NCI-H526 (cell line): ENCODE data around the gene STK32C.
"Not testable (repeated sequence)": the region's sequence is repeated elsewhere in the genome, so short reads cannot be mapped to it uniquely, and the experiment has no call there.

Experiments used
- DNase-seq, 2 experiments: peaks; one replicate each; lab custom pipeline; 2025; lab: John Stamatoyannopoulos, UW

STK32C gene

DNA sequence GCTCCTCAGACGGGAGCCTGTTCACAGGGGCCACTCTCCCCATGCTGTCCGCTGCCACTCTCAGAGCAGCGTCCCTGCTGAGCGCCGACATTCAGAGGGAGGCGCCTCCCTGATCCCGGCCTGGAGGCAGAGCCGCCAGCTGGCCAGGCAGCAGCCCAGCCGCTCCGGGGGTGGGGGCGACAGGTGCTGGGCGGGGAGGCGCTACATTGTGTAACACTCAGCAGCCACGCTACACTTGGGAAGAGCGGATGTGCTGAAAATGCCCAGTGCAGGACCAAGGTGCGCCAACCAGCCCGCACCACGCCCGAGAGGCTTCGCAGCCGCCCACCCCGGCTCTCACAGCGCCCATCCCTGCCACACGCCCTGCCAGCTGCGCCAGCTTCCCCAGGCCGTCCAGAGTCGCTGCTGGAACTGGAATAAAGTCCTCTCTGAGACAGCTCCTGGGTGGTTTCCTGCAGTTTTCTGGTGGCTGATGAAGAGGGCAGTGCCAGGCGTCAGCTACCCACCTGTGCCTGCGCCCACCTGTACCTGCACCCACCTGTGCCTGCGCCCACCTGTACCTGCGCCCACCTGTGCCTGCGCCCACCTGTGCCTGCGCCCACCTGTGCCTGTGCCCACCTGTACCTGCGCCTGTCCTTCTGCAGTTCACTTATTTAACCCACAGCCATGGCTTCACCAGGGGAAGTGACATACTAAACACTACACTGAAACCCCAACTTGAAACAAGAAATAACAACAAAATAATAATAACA lies 25.7 kb downstream of the STK32C start:
- peak in 1 of 2 experiments; percentile 39 for DNase-seq

DNA sequence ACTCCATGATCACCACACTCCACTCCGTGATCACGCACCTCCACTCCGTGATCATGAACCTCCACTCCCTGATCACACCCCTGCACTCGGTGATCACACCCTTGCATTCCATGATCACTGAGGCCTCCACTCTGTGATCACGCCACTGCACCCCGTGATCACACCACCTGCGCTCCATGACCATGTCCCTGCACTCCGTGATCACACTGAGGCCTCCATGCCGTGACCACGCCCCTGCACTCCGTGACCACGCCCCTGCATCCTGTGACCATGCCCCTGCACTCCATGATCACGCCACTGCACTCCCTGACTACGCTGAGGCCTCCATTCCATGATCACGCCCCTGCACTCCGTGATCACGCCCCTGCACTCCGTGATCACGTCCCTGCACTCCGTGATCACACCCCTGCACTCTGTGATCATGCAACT lies 27.1 kb downstream of the STK32C start:
- DNase-seq = no peak

DNA sequence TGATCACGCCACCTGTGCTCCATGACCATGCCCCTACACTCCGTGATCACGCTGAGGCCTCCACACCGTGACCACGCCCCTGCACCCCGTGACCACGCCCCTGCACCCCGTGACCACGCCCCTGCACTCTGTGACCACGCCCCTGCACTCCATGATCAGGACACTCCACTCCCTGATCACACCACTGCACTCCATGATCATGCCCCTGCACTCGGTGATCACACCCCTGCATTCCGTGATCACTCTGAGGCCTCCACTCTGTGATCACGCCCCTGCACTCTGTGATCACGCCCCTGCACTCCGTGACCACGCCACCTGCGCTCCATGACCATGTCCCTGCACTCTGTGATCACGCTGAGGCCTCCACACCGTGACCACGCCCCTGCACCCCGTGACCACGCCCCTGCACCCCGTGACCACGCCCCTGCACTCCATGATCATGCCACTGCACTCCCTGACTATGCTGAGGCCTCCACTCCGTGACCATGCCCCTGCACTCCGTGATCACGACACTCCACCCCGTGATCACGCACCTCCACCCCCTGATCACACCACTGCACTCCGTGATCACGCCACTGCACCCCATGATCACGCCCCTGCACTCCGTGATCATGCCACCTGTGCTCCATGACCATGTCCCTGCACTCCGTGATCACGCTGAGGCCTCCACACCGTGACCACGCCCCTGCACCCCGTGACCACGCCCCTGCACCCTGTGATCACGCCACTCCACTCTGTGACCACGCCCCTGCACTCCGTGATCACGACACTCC lies 27.7 kb downstream of the STK32C start:
- DNase-seq = no peak

DNA sequence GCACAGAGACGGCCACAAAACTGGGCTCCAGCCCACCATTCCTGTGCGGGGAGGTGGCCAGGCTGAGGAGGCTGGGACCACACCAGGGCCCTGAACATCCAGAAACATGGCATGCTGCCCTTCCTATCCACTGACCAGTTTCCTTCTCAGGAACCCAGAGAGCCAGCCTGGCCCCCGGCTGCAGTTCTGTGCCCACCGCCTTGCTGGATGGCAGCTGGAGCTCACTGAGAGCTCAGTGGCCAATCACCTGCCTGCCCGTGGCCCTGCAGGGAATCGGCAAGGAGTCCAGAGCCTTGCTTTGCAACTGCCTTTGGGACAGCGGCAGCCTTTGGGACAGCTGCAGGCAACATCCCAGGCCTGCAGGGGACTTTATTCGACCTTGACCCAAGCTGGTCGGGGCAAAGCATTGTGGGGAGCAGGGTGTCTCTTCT lies 30.4 kb downstream of the STK32C start:
- no peak for DNase-seq

DNA sequence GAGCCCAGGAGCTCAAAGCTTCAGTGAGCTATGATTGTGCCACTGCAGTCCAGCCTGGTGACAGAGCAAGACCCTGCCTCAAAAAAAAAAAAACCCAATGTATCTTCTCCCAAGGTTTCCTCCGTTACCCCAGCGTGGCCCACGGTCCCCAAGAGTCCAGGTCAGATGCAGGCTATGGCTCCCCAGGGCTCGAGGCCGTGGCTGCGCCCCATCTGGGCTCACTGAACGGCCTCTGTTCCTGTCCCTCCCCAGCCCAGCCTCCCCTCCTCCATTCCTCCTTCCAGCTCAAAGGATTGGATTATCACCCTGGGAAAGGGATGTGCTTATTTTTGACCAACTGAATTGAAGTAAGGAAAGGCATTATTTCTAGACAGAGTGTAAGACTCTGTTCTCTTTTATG lies 31.0 kb downstream of the STK32C start:
- DNase-seq = no peak

DNA sequence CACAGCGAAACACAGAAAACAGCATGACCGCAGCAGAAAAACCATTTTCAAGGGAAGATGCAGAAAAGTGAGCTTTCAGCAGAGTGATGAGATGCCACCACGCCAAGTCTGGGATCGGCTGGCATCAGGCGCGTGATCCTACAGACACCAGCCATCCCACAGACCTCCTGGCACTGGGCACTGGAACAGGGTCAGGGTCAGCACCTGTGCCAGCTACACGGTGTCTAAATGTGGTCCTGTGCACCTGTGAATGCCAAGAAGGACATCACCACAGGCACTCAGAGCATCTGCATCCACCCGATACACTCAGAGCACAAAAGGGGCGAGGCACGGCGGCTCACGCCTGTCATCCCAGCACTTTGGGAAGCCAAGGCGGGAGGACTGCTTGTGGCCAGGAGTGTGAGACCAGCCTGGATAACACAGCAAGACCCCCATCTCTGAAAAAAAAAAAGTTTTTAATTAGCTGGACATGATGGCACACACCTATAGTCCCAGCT lies 31.5 kb downstream of the STK32C start:
- no peak for DNase-seq

DNA sequence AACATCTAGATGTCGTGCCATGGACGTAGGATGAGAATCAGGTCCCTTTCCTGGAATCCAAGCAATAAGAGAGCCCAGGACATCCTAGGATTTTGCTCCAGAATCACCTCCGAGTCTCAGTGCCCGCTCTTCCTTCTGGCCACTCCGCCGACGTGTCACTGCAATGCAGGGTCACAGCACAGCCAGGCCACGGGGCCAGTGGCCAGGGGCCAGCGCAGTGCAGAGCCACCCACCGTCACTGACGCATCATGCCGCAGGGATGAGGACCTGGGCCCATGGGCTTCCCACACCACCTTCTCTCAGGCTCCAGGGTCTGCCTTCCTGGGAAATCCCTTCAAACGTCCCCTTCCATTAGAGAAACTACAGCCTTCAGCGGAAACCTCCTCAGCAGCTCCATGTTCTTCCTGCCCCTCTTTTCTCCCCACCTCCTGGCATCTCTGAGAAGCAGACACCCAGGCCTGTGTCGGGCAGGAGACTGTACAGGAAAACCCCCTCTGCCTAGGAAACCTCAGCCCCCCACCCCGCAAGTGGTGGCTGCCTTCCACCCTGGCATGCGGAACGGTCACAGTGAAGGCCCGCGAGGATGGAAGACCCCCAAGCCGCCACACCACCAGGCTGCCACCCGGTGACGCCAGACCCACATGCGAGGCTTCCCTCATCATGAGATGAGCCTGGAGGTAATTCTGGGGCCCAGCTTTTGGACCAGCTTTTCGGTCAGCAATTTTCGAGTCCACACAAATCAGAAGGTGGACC lies 32.1 kb downstream of the STK32C start:
- DNase-seq = no peak

DNA sequence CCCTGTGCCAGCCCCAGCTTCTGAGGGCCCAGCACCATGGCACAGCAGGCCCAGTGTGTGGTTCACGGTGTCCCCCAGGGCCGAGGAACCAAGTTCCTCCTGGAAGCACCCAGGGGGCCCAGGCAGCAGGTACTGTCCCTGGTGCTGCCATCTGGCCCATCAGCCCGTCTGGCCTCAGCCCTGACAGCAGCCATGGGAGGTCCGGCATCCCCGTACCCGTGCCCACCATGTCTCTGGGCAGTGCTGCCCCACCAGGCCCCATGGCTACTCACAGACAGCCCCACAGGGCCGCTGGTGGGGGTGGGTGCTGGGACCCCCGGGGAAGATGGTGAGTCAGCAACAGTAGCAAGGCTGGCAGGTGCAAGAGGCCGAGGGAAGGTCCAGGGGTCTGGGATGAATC lies 32.8 kb downstream of the STK32C start:
- no peak for DNase-seq

DNA sequence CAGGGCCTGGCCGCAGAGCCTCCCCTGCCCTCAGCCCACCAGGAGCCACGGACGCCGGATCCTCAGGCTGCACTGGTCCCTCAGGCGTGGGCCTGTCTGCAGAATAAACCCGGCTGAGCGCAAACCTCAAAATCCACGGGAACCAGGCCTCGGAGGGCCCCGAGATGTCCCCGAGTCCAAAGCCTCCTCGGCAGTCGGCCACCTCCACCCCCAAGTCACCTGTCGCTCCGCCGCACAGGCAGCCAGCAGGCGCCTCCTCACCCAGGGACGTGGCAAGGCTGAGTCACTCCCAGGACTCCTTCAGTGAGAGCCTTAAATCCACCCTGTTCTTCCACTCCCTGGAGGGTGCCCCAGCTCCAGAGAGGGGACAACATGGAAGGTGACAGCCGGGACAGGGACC lies 33.2 kb downstream of the STK32C start:
- DNase-seq = no peak

DNA sequence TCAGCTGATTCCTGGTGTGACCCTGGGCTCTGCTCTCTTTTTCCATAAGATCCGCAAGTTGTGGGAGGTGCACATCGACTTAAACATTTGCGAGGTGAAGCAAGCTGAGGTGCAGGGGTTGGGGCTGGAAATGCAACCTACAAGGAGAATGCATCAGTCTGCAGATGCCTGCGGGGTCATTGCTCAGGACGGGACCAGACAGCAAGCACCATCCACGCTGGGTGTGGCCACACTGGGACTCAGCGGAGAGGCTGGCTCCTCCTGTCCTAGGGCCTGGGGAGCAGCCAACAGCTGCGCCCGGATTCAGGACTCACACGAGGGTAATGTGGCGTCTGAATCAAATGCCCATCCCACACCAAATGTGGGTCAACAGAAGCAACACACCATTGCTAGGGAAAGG lies 33.8 kb downstream of the STK32C start:
- DNase-seq = no peak

DNA sequence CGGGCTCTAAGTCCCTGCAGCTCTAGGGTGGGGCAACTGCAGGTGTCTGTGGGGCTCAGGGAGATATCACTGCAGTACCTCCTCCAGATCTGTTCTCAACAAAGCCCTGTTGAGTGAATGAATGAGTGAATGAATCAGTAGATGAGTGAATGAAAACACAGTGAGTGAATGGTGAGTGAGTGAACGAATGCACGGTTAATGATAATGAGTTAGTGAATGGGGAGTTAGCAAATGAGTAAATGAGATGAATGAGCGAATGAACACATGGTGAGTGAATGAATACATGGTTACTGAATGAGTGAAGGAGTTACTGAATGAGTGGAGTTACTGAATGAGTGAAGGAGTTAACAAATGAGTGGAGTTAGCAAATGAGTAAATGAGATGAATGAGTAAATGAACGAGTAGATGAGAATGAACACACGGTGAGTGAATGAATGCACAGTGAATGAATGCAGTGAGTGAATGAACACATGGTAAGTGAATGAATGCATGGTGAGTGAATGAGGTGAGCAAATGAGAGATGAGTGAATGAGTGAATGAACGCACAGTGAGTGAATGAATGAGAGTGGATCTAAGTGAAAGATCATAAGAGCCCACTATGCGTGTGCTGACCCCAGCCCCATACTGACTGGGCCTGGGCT lies 34.3 kb downstream of the STK32C start:
- no peak for DNase-seq

DNA sequence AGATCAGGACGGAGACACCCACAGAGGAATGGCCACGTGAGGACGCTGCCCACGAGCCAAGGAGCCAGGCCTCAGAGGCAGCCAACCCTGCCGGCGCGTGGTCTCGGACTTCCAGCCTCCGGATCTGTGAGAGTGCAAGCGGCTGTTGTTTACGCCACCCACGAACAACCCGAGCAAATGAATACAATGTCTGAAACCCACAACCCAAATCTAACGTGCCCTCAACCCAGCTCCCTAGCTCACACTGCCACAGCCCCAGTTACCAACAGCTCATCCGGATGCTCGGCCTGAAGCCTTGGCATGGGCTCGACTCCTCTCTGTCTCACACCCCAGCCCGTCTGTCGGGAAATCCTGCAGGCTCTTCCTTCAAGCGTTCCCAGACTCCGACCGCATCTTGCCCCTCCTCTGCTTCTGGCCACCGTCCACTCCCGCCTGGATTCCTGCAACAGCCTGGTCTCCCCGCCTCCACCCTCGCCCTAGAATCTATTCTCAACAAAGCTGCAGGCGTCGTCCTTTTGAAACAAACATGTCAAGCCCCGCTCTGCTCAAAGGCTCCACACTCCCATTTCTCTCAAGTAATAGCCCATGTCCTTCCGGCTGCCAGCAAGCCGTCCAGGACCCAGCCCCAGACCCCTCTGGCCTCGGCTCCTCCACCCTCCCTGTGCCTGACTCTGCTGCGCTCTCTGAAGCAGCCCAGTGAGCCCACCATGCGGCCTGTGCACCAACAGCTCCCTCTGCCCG lies 35.3 kb downstream of the STK32C start:
- DNase-seq = no peak

DNA sequence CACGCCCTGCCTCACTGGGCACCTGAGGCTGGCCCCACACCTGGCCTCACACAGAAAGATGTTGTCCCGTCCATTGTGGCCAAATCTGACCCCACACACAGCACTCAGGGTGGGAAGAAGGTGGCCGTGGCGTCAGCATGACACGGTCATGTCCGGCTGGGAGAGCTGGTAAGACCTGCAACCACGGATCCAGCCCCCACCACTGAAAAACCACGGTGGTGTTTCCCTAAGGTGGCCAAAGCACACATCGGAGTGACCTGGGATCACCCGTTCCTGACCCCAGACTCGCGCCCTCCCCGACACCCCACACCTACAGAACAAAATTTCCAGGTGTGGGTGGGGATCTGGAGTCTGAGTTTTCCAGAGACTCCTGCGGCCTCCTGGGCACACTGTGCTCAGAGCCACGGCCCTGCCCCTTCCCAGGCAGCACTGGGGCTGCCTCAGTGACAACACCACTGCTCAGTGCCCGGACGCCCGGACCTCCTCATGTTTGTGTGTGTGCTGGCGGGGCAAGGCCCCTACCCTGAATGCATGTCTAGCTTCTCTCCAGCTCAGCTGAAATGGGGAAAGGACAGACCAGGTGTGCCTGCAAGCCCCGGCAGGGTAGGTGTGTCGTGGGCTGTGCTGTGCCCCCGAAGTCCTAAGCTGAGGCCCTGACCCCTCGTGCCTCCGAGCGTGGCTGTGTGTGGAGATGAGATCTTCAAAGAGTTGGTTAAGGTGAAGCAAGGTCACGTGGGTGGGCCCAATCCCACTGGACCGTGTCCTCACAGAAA lies 36.1 kb downstream of the STK32C start:
- DNase-seq = no peak

DNA sequence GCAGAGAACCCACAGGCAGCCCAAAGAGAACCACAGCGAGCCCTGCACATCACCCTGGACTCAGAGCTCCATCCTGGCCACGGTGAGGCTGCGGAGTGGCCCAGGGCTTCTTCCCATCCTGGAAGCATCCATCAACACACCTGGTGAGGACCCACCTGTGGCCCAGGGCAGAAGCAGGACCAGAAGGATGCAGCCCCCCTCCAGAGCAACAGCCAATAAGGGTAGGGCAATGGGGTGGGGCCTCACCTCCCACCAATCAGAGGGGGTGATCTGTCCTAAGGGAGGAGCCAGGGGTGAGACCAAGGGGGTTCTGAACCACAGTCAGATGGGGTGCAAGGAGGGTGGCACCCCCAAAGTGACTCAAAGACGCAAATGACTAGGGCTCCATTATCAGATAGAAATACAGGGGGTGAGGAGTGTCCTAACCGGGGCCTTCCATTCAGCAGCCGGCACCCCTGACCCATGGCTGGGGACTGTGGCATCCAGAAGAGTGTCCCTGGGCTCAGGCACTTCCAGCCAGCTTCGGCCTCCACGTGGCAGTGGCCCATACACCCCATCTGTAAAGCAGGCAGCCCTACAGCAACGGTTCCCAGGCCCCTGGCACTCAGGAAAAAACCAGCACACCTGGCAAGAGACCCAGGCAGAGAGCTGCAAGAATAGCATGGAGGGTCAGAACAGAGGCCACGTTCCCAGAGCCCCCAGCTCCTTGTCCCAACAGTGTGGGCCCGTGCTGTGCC lies 36.9 kb downstream of the STK32C start:
- DNase-seq = no peak

DNA sequence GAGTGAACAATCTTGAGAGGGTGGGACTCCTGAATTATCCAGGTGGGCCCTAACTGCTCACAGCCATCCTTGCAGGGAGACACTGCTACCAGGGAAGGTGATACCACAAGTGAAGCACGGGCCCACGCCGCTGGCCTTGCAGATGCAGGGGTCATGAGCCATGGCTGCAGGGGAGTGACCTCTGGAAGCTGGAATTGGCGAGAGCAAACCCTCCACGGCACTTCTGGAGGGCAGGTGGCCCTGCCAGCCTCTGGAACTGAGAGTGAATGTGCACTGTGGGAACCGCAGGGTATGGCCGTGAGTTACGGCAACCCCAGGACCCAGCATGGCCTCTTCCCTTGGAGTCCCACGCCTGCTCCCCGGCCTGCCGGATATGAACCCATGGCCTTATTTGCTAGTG lies 37.5 kb downstream of the STK32C start:
- DNase-seq = no peak

DNA sequence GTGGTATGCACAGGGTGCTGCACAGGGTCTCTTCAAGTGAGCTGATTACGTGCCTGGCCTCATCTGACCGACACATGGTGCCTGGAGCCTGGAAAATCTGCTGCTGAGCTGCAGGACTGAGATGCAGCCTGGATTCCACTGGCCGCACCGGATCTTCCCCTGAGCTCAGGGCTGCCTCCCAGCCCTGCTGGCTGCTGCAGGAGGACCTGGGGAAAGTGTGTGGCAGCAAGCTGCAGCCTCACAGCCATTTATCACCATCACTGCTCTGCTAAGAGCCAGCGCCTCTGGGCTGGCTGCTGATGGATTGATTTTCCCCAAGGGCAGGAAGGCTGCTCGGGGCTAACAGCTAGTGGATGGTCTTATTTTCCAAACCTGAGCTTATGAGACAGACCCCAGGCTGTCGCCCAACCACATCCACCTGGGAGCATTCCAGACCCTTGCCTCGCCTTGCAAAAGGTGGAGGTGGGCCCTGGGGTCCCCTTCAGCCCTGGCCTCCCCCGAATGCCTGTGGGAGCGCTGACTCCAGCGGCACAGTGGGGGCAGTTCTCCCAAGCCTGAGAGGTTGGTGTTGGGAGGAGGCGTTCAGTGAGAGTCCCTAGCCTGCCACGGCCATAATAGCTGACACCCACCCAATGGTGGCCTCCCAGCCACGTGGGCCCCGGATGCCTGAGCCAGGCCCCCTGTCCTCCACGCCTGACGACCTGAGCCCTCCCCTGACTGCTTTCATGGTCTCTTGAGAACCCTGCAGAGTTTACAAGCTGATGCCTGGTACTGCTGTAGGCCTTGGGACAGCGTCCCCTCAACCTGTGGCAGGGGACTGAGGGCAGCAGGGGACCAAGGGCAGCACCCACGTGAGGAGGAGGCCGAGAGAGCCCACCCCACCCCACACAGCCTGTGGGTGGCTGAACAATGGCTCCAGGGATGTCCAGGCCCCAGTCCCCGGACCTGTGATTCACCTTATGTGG lies 38.2 kb downstream of the STK32C start:
- no peak for DNase-seq

DNA sequence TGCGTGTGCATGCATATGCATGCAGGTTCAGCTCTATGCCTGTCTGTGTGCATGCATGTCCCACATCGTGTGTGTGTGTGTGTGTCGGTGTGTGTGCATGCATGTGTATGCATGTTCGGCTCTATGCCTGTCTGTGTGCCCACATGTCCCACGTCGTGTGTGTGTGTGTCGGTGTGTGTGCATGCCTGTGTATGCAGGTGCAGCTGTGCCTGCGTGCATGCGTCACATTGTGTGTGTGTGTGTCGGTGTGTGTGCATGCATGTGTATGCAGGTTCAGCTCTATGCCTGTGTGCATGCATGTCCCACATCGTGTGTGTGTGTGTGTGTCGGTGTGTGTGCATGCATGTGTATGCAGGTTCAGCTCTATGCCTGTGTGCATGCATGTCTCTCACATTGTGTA lies 39.8 kb downstream of the STK32C start:
- DNase-seq = not testable (repeated sequence)

DNA sequence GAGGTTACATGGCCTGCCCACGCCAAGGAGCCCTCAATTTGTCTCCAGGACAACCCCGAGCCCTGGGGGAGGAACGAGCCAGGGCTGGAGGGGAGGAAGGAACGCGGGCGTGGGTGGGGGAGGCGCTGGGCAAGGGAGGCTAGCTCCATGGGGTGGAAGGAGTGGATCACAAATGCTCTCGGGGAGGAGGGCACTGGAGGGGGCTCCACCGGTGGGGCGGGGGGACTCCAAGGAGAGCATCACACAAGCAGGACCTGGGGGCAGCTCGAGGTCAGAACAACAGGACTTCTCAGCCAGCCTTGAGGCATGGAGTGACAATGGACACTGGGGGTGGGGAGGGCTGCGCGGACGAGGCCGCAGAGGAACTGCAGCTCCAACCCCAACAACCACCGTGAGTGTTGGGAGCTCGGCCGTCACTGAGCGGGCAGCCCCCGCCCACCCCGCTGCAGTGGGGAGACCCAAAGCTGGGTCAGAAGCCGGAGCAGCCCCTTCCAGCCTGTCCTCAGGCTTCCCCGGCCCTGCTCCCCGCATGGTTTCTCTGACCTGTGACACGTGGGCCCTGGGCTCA lies 41.1 kb downstream of the STK32C start:
- DNase-seq = no peak
